Fibroblast of lung (primary cell): ENCODE measurements around the gene RNF180.

ENCODE experiments used
- CTCF ChIP-seq, 2 donors: IDR thresholded peaks in 1 of 2; conservative IDR thresholded peaks in 1 of 2; 1 replicate in 1 of 2; 2 replicates in 1 of 2; pipeline ENCODE4 v1.5.1; 2011 to 2012; ENCODE audit warnings: low read length in 2 of 2, control low read depth in 1 of 2, inconsistent platforms in 1 of 2, low read depth in 1 of 2, mild to moderate bottlenecking in 1 of 2
- EZH2 ChIP-seq: IDR thresholded peaks from 2 replicates; pipeline ENCODE4 v1.5.1; 2012; ENCODE audit warnings: low read length, control low read depth, mild to moderate bottlenecking; ENCODE audit errors: missing control alignments

- TF ChIP-seq CTCF (conservative IDR thresholded peaks at IDR 0.05 in 1 of 2, IDR thresholded peaks at IDR 0.05 in 1 of 2; ENCODE audit: low read depth in 1 of 2, low read length in 2 of 2) (no peak), EZH2 (no peak)
These were observed 10.7 kb downstream of the RNF180 start for GRCh38 chr5:64176301-64176700.
